Osteocyte (in vitro differentiated cells): ENCODE measurements around the gene TNNI3. TPM values are rescaled to one million over a fixed set of nuclear protein-coding genes. Genes with fewer than 3 reads are reported as not detected.

Experiments
- DNase-seq: peaks from one replicate; pipeline ENCODE4 v3.0.0; 2021; ENCODE audit warnings: mixed read lengths; ENCODE audit not compliant: unreplicated experiment; ENCODE audit errors: extremely low spot score
- H3K27ac Mint-ChIP-seq: one replicate; pipeline ENCODE4 v1.8.0; 2021; ENCODE audit warnings: mild to moderate bottlenecking, mixed read lengths; ENCODE audit not compliant: unreplicated experiment
- H3K27me3 Mint-ChIP-seq: one replicate; pipeline ENCODE4 v1.8.0; 2021; ENCODE audit warnings: mixed read lengths; ENCODE audit not compliant: unreplicated experiment
- H3K36me3 Mint-ChIP-seq: one replicate; pipeline ENCODE4 v1.8.0; 2021; ENCODE audit warnings: mixed read lengths; ENCODE audit not compliant: unreplicated experiment
- H3K4me1 Mint-ChIP-seq: one replicate; pipeline ENCODE4 v1.8.0; 2021; ENCODE audit warnings: mixed read lengths; ENCODE audit not compliant: unreplicated experiment
- H3K4me3 Mint-ChIP-seq: one replicate; pipeline ENCODE4 v1.8.0; 2021; ENCODE audit warnings: mild to moderate bottlenecking, moderate library complexity, mixed read lengths; ENCODE audit not compliant: unreplicated experiment
- H3K9me3 Mint-ChIP-seq: one replicate; pipeline ENCODE4 v1.8.0; 2021; ENCODE audit warnings: mixed read lengths; ENCODE audit not compliant: unreplicated experiment
- CTCF ChIP-seq: fragments of 200-600 bp; sonication (generic); IDR thresholded peaks from 2 replicates; pipeline ENCODE4 v1.5.0; 2021; ENCODE audit warnings: antibody characterized with exemption, mild to moderate bottlenecking, moderate library complexity
- microRNA-seq: library from miRNA; unstranded; fragments of <30 nt; microRNA quantifications from one replicate; pipeline ENCODE4 v1.1.0, GENCODE V29; 2020; ENCODE audit not compliant: unreplicated experiment
- total RNA-seq: library from RNA; stranded (reverse); gene quantifications from 2 replicates; pipeline ENCODE4 v1.2.1, GENCODE V29; 2021

Gene TNNI3
- total RNA-seq, 1 donor from 2014 or later, result not detected

GRCh38 chr19:55105237-55105636 lies 52.3 kb downstream of the TNNI3 start:
- no peak for DNase-seq
- Mint-ChIP-seq H3K36me3 (peaks cover 36% of the 10 kb centered on the region), H3K4me3 (no peak overlapping the region), H3K27me3 (no peaks in the 10 kb centered on the region), H3K9me3 (no peaks in the 10 kb centered on the region), H3K27ac (no peak overlapping the region), H3K4me1 (peaks cover 4% of the 10 kb centered on the region)
- no peak for TF ChIP-seq CTCF

GRCh38 chr19:55103190-55103589 lies 54.3 kb downstream of the TNNI3 start:
- peaks cover 2% of the 10 kb centered on the region for H3K4me1 Mint-ChIP-seq
- H3K27ac Mint-ChIP-seq, result no peak overlapping the region
- DNase-seq, result no peak
- no peak overlapping the region for H3K4me3 Mint-ChIP-seq
- H3K36me3 Mint-ChIP-seq, result peaks cover 28% of the 10 kb centered on the region
- H3K27me3 Mint-ChIP-seq, result no peaks in the 10 kb centered on the region
- TF ChIP-seq CTCF, result no peak
- no peaks in the 10 kb centered on the region for H3K9me3 Mint-ChIP-seq

Small RNA genes lying within 50 kb of the gene (microRNA-seq; reads per million reads assigned to microRNA genes)
- gene MIR7975, result not detected

Other genes with a start within 250 kb of the TNNI3 start
- not detected in 2 replicates for gene NLRP7, start 210.2 kb downstream of the TNNI3 start, total RNA-seq
- gene NLRP2, start 191.4 kb downstream of the TNNI3 start, total RNA-seq, result 13.6 and 16.9 TPM in 2 replicates
- gene GP6, start 119.5 kb downstream of the TNNI3 start, total RNA-seq, result 0.32 TPM in 1 of 2 replicates, not detected in the other
- 13.0 and 15.1 TPM in 2 replicates for gene RDH13, start 94.6 kb downstream of the TNNI3 start, total RNA-seq
- 4.5 and 7.0 TPM in 2 replicates for gene EPS8L1, start 81.9 kb downstream of the TNNI3 start, total RNA-seq
- 123 and 135 TPM in 2 replicates for gene PPP1R12C, start 40.1 kb downstream of the TNNI3 start, total RNA-seq
- not detected in 2 replicates for gene TNNT1, start 8.5 kb downstream of the TNNI3 start, total RNA-seq
- 1.5 and 2.1 TPM in 2 replicates for gene DNAAF3, start 8.9 kb upstream of the TNNI3 start, total RNA-seq
- not detected in 2 replicates for gene SYT5, start 22.6 kb upstream of the TNNI3 start, total RNA-seq
- 0.31 TPM in 1 of 2 replicates, not detected in the other for gene PTPRH, start 51.8 kb upstream of the TNNI3 start, total RNA-seq
- gene TMEM86B, start 71.0 kb upstream of the TNNI3 start, total RNA-seq, result 2.9 and 3.2 TPM in 2 replicates
- 63.0 and 67.1 TPM in 2 replicates for gene PPP6R1, start 101.3 kb upstream of the TNNI3 start, total RNA-seq
- gene HSPBP1, start 122.4 kb upstream of the TNNI3 start, total RNA-seq, result 29.8 and 33.2 TPM in 2 replicates
- gene BRSK1, start 126.3 kb upstream of the TNNI3 start, total RNA-seq, result 18.0 and 23.9 TPM in 2 replicates
- gene TMEM150B, start 167.6 kb upstream of the TNNI3 start, total RNA-seq, result not detected in 2 replicates
- gene KMT5C, start 182.1 kb upstream of the TNNI3 start, total RNA-seq, result 12.4 and 18.6 TPM in 2 replicates
- gene COX6B2, start 197.0 kb upstream of the TNNI3 start, total RNA-seq, result not detected in 2 replicates
- gene GARIN5B, start 205.5 kb upstream of the TNNI3 start, total RNA-seq, result not detected in 2 replicates
- gene IL11, start 212.7 kb upstream of the TNNI3 start, total RNA-seq, result 0.91 and 1.0 TPM in 2 replicates
- gene TMEM190, start 219.1 kb upstream of the TNNI3 start, total RNA-seq, result not detected in 2 replicates
- 0.70 and 1.1 TPM in 2 replicates for gene TMEM238, start 226.6 kb upstream of the TNNI3 start, total RNA-seq
- gene RPL28, start 228.2 kb upstream of the TNNI3 start, total RNA-seq, result 1,845 and 2,000 TPM in 2 replicates